ENCODE measurements around the gene RBM42. TPM values are rescaled to one million over a fixed set of nuclear protein-coding genes. Genes with fewer than 3 reads are reported as not detected.

Gene RBM42
- total RNA-seq, 1 donor from 2014 or later, result 116 TPM

GRCh38 chr19:35661995-35662340 is 33.1 kb downstream of the RBM42 start:
- TF ChIP-seq CTCF (IDR thresholded peaks at IDR 0.05; ENCODE audit: unreplicated experiment), result no peak
- DNase-seq (ENCODE audit: low spot score), result no peak
- peaks cover 13% of the 10 kb centered on the region for H3K36me3 Mint-ChIP-seq (ENCODE audit: low read depth, unreplicated experiment)
- H3K27me3 Mint-ChIP-seq (ENCODE audit: unreplicated experiment), result peaks cover 3% of the 10 kb centered on the region
- no peaks in the 10 kb centered on the region for H3K9me3 Mint-ChIP-seq (ENCODE audit: unreplicated experiment)
- no peak overlapping the region for H3K27ac Mint-ChIP-seq (ENCODE audit: unreplicated experiment)
- no peaks in the 10 kb centered on the region for H3K4me1 Mint-ChIP-seq (ENCODE audit: unreplicated experiment)
- no peak overlapping the region for H3K4me3 Mint-ChIP-seq (ENCODE audit: unreplicated experiment)

- no peak overlapping the region for H3K4me3 Mint-ChIP-seq (ENCODE audit: unreplicated experiment)
- no peak for TF ChIP-seq CTCF (IDR thresholded peaks at IDR 0.05; ENCODE audit: unreplicated experiment)
- H3K4me1 Mint-ChIP-seq (ENCODE audit: unreplicated experiment), result no peaks in the 10 kb centered on the region
- H3K36me3 Mint-ChIP-seq (ENCODE audit: low read depth, unreplicated experiment), result peaks cover 5% of the 10 kb centered on the region
- no peak for DNase-seq (ENCODE audit: low spot score)
- no peak overlapping the region for H3K27ac Mint-ChIP-seq (ENCODE audit: unreplicated experiment)
- peaks cover 3% of the 10 kb centered on the region for H3K27me3 Mint-ChIP-seq (ENCODE audit: unreplicated experiment)
- no peaks in the 10 kb centered on the region for H3K9me3 Mint-ChIP-seq (ENCODE audit: unreplicated experiment)
Observed at GRCh38 chr19:35663981-35664380, 35.1 kb downstream of the RBM42 start.

GRCh38 chr19:35665157-35665556 is 36.3 kb downstream of the RBM42 start:
- TF ChIP-seq CTCF (IDR thresholded peaks at IDR 0.05; ENCODE audit: unreplicated experiment), result no peak
- Mint-ChIP-seq H3K27me3 (ENCODE audit: unreplicated experiment) (peaks cover 4% of the 10 kb centered on the region), H3K4me1 (ENCODE audit: unreplicated experiment) (no peaks in the 10 kb centered on the region)

GRCh38 chr19:35665604-35666003 is 36.8 kb downstream of the RBM42 start:
- no peak for DNase-seq (ENCODE audit: low spot score)
- H3K27me3 Mint-ChIP-seq (ENCODE audit: unreplicated experiment), result peaks cover 5% of the 10 kb centered on the region
- no peaks in the 10 kb centered on the region for H3K4me1 Mint-ChIP-seq (ENCODE audit: unreplicated experiment)
- no peak for TF ChIP-seq CTCF (IDR thresholded peaks at IDR 0.05; ENCODE audit: unreplicated experiment)
- H3K4me3 Mint-ChIP-seq (ENCODE audit: unreplicated experiment), result no peak overlapping the region
- H3K9me3 Mint-ChIP-seq (ENCODE audit: unreplicated experiment), result no peaks in the 10 kb centered on the region
- H3K27ac Mint-ChIP-seq (ENCODE audit: unreplicated experiment), result no peak overlapping the region
- H3K36me3 Mint-ChIP-seq (ENCODE audit: low read depth, unreplicated experiment), result no peaks in the 10 kb centered on the region

More at GRCh38 chr19:35665157-35665556, 36.3 kb downstream of the RBM42 start:
- no peaks in the 10 kb centered on the region for H3K36me3 Mint-ChIP-seq (ENCODE audit: low read depth, unreplicated experiment)
- no peaks in the 10 kb centered on the region for H3K9me3 Mint-ChIP-seq (ENCODE audit: unreplicated experiment)
- H3K4me3 Mint-ChIP-seq (ENCODE audit: unreplicated experiment), result no peak overlapping the region
- no peak overlapping the region for H3K27ac Mint-ChIP-seq (ENCODE audit: unreplicated experiment)
- no peak for DNase-seq (ENCODE audit: low spot score)

- DNase-seq (ENCODE audit: low spot score), result no peak
- Mint-ChIP-seq H3K4me1 (ENCODE audit: unreplicated experiment) (no peaks in the 10 kb centered on the region), H3K27me3 (ENCODE audit: unreplicated experiment) (peaks cover 9% of the 10 kb centered on the region), H3K4me3 (ENCODE audit: unreplicated experiment) (no peak within 1 kb of the TSS), H3K36me3 (ENCODE audit: low read depth, unreplicated experiment) (no peaks in the 10 kb centered on the region), H3K9me3 (ENCODE audit: unreplicated experiment) (no peaks in the 10 kb centered on the region), H3K27ac (ENCODE audit: unreplicated experiment) (no peak within 1 kb of the TSS)
- TF ChIP-seq CTCF (IDR thresholded peaks at IDR 0.05; ENCODE audit: unreplicated experiment), result no peak
Observed at GRCh38 chr19:35666251-35666913, 37.5 kb downstream of the RBM42 start, which contains the start of gene UPK1A. Gene UPK1A (plus strand): TSS chr19:35666517. CDS start chr19:35666813, 296 bp downstream.
